Stimulated activated CD4-positive, alpha-beta T cell treated with anti-CD3 and anti-CD28 coated beads, Interleukin-2, amount 100 ng/mL, for 4 hours (primary cell): ENCODE measurements around the gene BDKRB2.
A peak's percentile ranks its signal among the peaks of the same experiment; 100 is the strongest.

Experiments used
- DNase-seq: peaks from one replicate; pipeline ENCODE4 v3.0.0-alpha.2; 2020; ENCODE audit warnings: low read depth

BDKRB2 gene

DNA sequence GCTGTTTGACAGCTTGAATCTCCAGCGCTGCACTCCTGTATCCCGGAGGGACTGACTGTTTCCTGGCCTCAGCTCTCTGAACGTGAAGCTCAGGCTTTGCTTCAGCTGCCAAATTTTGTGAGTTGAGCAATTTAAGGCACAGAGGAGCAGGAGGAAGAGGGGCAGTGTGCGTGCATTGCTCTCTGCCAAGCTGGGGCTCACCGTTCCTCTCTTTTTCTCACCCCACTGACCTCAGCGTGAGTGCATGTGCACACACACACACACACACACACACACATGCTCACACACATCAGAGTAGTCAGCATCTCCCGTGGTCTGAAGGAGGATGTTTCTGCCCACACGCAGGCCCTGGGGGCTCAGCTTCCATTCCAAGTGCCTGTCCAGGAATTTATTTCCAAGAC, 27.8 kb upstream of the BDKRB2 start:
- no peak for DNase-seq

DNA sequence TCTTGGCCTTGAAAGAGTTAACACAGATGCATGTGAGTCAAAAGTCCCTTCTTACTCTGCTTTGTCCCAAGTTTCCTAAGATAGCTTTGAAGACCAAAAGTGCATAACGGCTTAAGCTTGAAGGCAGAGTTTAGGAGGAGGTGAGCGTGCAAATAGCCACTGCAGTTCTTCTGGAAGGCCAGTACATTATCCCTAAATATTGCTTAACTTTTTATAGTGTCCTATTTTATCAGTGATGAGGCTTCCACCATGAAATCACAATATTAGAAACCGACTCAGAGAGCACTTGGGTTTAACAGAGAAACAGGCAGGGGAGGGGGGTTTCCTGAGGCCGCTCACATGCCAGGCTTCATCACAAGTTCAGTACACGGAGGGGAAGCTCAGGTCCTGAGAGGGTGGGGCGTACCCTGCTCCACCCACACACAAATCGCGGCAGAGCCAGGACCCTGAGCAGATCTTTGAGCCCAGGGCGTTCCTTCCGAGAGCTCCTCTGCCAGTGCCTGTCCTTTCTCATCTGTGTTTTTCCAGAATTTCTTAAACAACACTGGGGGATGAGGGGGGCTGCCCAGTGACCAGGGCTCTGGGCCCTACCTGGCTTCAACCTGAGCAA, 26.8 kb upstream of the BDKRB2 start:
- peak; percentile 13 for DNase-seq

DNA sequence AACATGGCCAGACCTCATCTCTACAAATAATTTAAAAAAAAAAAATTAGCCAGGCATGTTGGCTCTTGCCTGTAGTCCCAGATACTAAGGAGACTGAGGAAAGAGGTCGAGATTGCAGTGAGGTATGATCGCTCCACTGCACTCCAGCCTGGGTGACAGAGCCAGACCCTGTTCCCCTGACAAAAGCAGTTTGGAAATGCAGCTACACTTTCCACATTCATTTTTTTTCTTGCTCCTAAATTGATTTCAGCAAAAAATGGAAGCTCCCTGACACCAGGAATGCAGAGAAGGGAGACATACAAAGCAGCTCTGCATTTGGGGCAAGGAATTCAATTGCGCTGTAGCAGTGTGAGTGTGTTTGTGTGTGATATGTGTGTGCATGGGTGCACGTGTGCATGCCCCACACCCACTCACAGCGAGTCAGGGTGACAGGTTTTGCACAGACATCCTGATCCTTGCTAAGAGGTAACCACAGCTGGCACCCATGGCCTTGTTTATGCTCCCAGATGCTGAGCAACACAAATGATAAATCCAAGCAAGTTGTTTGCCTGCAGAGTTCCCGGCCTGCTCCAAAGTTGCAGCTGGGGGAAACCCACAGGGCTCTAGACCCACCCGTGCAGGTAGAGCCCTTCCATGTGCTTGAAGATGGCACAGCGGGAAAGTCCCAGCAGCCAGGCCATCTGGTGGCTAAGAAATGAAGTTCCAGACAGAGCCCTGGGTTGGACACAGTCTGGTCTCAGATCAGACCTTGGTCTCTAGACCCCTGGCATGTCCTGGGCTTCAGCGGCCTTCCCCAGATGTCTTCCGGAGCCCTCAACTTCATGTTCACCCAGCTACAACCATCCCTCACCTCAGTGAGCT, 25.9 kb upstream of the BDKRB2 start:
- DNase-seq: no peak

DNA sequence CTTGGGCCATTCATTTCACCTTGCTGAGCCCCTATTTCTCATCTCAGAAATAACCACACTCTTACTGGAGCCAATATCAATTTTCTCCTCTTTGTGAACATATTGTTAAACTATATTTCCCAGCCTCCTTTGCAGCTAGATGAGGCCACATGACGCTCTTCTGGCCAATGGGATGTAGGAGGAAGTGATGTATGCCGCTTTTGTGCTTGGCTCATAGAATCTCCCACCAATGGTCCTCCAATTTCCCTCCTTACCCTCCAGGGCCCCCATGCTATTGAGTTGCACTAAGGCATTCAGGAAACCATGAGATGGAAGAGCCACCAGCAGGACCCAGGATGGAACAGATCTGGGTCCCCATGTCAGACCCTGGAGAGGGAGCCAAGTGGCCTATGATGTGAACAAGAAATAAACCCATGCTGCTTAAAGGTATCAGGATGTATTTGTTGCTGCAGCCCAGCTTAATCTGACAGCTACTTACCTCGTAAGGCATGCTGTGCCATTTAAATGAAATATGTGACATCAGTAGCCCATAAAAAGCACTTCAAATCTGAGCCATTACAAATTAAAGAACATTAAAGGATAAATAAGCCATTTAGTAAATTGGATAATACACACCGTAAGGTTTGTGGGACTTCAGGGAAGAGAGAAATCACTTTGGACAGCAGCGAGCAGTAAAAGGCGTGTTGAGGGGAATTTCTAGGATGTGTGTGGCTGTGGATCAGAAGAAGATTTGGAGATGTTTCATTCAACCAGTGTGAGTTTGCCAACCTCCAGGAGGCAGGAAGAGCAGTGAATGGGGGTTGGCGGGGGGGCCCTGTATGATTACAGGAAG, 24.4 kb upstream of the BDKRB2 start:
- DNase-seq: no peak

DNA sequence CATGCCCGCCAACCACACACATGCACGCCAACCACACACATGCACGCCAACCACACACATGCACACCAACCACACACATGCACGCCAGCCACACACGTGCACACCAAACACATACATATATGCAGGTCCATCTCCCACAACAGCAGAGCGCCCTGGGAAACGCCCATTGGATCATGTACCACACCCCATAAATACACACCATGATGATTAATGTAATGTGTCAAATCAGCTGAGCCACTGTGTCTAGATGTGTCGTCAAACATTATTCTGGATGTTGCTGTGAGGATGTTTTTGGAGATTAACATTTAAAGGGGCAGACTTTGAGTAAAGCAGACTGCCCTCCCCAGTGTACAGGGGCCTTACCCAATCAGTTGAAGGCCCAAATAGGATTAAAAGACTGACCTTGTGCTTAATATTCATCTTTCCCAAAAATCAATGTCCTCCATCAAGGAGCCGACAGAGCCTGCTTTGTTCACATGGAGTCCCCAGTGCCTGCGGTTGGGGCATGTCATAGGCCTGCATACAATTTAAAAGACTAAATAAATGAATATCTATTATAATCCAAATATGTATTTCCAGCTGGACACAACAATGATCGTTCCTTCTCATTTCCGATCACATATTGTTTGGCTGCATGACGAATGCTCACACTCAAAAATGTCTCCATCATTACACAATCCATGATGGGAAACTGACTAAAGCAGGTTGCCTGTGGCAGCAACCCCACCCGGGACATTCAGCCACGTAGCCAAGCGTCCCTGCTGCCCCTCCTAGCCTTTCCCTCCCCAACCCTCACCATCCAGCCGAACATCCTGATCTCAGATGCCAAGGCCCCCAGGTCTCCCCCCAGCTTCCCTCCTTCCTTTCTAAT, 23.2 kb upstream of the BDKRB2 start:
- no peak for DNase-seq

DNA sequence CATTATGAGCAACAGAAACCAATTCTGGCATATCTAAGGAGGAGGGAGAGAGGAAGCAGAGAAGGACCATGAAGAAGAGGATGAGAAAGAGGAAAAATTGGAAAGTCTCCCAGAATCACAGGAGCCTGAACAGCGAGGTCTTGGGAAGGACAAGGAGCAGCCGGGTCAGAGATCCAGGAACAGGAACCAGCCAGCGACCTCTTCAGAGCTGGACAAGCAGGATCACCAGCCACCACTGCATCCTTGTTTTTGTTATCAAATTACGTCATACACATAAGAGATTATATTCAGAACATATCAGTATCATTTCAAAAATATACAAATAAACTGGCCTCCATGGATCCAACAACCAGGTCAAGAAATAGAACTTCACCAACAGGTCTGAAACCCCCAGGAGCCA, 22.1 kb upstream of the BDKRB2 start:
- no peak for DNase-seq

DNA sequence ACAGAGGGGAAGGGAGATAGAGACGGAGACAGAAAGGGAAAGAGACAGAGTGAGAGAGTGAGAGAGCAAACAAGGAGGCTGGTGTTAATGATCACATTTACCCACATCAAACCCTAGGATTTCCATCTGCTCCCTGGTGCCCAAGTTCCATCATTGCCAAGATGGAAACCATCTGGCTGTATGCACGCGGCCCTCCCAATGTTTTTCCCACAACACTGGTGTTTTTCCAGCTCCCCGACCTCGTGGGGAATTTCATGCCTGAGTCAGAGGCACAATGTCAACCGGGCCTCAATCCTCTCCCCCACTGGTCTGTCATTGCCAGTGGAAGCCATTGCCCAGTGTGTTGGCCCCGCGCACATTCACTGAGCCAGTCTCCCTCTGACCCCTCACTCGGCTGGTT, 19.9 kb upstream of the BDKRB2 start:
- no peak for DNase-seq

DNA sequence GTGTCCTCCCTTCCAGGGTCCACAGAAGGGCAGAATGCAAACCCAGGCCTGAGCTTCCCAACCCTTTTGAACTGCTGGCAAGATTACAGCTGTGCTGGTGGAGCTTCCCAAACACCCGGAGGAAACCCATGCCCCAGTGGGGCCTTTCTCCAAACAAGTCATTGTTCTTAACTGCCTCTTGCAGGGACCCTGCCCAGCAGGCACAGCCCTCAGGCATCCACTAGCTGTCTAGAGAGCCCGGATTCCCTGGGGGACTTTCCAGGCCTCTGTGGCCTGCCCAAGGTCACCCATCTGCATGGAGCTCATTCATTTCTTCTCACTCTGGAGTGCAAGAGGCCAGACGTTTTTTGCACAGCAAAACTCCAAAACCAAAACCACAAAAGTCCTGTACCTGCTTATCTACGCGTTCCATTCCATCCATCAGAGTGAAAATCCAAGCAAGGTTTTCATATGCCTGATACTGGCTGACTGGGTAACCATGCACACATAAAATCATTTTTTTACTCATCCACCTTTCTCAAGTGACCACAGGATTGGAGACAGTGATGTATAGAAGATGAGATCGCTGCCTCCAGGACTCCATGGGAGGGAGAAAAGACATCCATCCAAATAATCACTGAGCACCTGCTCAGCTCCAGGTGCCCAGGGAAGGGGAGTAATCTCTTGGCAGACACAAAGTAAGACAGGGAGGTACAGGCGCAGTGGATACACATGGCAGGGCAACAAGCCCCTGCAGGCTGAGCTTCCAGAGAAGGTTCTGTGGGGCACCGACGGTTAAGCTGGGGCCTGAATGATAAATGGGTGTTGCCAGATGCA, 17.2 kb upstream of the BDKRB2 start:
- DNase-seq: no peak

DNA sequence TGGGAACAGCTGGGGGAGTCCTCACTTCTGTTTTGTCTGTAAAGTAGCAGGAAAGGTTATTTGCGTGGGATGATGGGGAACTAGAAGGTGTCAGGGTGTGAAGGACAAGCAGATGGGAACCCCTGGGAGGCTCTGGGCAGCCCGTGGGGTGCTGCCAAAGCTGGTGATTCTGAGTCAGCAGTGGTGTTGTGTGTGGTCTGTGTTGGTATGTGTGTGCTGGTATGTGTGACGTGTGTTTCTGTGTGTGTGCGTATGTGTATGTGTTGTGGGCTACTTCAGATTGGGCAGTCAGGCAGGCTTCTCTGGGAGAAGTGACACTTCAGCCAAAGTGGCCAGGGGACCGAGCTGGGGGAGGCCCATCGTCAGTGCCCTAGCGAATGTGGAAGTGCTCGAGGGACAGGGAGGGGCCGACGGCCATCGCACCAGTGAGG, 15.3 kb upstream of the BDKRB2 start:
- DNase-seq: no peak

DNA sequence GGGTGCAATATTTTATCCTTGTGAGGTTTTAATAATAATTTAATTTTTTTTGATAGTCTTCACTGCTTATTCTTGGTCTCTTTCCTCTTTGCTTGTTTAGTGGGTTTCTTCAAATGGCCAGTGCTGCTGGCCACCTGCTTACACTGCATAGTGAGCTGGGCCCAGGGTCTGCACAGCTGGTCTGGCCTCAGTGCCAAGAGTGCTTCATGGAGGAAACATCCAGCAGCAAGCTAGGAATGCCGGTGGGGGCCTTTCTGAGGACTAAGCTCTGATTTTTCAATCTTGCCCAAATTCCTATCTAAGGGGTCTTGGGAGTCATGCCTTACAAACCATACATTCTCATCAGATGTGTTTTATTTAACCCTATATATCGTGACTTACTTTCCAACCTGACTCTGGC, 13.3 kb upstream of the BDKRB2 start:
- no peak for DNase-seq

DNA sequence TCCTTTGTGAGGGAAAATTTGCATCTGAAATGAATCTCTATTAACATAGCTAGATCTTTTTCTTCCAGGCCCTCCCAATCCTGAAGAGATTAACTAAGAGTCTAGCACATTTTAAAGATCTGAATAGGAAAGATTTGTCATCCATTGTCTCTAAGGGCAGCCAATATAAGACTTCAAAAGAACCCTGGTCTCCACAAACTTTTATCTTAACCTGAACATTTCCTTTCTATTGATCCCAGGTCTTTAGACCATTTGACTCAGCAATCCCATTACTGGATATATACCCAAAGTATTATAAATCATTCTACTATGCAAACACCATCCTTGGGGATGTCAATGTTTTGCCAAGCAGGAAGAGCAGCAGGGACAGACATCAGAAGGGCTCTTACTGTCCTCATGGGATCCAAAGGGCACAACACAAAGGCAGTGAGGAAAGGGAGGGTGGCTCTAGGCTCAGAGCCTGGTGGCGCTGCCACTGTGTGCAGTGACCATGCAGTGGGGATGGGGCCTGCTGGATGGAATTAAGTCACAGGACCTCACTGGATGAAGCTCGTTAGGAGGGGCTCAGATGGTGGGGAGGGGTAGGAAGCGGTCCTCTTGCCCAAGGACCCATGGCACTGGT, 12.7 kb upstream of the BDKRB2 start:
- DNase-seq: no peak

DNA sequence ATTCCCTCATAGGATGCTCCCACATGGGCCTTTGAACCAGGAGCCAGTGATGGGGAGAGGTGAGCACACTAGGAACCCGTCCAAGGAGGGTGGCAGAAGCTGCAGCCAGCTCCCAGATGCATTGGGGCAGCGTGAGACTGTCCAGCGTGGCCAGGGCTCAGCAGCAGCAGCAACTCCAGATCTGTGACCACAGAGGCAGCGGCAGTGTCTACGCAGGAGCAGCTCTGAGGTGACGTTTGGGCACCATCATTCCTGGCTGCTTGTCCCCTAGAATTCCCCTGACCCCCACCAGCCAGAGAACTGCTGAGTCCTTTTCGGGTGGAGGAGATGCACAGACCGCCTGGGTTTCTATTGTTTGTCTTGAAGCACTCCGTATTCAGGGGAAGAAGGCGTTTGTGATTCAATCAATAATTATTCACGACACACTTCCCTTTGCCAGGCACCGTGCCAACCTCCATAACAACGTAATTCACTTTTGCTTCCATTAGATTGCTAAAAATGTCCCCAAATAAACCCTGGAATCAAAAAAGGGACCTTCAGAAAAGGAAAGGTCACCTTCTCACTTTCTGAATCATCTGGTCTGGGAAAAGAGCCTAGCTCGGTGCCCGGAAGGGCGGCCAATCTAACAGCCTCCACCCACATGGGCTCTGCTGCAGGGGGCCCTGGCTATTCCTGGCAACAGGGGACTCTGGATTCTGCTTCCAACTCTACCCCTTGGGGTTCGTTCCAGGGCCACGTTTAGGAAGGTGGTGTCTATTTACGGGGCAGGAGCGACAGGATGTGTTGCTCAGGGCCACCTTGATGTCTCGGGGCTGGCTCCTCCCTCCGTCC, 11.4 kb upstream of the BDKRB2 start:
- DNase-seq: no peak

DNA sequence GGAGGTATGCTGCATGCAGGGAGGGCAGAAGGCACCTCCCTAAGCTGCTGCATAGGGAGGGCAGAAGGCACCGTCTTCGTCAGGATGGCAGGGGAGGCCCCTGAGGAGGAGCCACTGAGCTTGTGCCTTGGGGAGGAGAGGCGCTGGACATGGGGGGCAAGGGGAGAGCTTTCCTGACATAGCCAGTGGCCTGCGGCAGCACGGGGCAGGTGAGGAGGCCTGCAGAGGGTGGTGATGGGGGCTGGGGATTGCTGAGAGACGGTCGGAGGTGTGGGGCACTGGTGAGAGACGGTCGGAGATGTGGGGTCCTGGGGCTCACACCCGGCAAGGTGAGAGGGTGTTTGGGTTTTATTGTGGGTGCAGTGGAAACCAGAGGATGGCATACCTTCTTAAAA, 10.4 kb upstream of the BDKRB2 start:
- no peak for DNase-seq

DNA sequence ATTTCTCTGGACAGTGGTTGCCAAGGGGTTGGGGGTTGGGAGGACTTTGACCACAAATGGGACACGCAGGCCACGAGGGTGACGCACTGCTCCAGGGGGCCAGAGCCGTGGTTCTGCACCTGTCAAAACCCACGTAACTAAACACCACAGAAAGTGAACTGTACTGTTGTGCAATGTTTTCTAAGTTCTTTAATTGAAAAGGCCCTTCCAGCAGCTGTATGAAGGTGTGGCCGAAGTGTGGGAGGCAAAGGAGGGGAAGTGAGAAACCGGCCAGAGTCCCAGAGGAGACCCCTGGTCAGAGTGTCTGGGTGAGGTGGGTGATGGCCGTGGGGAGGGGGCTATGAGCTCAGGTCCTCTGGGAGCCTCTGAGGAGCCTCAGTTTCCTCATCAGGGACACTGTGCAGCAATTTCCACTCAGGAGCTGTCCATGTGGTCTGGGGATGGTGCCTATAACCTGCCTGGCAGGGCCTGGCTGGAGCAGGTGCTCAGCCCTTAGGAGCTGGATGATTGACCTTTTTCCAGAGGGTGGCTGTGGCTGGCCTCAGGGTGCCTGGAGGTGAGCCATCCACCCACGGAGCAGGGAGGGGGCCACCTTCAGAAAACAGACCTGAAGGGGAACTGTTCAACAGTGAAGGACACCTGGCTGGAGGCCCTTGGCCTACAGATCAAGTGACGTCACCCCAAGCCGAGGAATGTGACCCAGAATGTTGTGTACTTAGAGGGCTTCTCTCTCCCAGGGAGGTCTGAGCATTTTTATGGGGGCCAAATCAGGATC, 9.8 kb upstream of the BDKRB2 start:
- no peak for DNase-seq

DNA sequence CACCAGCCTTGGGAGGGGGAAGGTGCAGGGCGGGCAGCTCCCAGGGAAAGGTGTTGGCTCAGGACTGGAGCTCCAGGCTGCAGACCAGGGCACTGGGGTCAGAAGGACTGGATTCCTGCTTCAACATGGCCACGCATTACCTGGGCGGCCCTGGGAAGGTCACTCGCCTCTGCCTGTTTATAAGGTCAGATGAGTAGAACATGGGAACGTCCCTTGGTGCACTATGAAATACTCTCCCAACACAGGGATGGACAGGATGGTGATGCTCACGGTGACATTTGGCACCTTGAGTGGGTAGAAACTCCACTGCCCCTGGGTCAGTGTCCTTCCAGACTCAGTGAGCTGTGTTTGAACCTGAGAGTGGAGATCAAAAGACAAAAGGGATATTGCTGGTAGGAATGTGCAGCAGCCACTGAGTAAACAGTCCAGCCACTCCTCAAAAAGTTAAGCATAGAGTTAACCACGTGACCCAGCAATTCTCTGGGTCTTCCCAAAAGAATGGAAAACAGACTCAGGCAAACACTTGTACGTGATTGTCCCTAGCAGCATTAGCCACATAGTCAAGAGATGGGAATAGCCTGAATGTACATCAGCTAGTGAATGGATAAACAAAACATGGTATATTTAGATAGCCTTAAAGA, 9.1 kb upstream of the BDKRB2 start:
- DNase-seq: no peak

DNA sequence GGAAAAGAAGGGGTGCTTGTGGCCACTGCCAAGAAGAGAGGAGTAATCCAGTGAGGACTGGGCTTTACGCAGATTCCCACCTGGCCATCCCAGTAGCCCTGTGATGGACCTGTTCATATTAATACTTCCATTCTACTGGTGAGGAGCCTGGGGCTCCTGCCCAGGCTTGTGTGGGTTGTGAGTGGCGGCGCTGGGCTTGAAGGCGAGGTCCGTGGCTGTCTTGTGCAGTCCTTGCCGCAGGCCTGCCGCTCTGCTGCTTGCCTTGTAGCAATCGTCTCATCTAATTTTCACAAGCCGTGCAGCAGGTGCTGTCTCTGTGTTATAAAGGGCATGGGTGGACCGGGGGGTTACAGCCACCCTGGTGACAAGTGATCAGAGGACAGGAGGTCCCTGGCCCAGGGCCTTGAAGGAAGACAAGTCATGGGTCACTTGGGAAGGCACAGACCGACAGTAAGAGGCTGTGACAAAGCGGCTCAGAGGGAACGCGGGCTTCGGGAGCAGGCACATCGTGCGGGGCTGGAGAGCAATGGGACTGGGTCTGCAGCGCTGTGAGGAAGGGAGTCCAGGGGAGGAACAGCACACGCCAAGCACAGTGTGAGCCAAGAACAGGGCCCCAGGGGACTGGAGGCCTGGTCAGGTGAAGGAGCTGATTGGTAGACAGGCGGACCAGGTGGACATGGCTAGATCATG, 7.3 kb upstream of the BDKRB2 start:
- DNase-seq: no peak

DNA sequence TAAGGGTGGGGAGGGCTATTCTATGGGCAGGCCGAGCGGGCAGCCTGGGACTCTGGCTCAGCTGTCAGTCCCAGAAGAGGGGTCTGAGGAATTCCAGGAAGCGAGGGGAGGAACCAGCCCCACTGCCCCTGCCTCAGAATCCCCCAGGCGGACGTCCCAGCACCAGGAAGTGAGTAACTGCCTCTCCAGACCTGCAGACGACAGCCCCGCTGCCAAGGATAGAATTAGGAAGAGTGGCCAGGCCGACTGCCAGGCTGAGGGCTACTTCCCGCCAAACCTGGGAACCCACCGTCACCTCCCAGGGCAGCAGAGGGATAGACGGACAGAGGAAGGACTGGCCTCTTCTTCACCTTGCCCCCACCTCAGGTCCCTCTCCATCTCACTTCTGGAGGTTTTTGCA, 6.7 kb upstream of the BDKRB2 start:
- no peak for DNase-seq
